Hematopoietic multipotent progenitor cell treated with erythropoietin and hydrocortisone succinate and interleukin-3 and kit ligand, for 4 days (in vitro differentiated cells): ENCODE data around the gene RAP1GAP2.
"Not testable (repeated sequence)": the region's sequence is repeated elsewhere in the genome, so short reads cannot be mapped to it uniquely, and the experiment has no call there.

ENCODE experiments used
- DNase-seq: peaks from one replicate; pipeline ENCODE4 v3.0.0-alpha.2; 2015

RAP1GAP2 gene

GRCh38 chr17:2890778-2891177, 94.5 kb downstream of the RAP1GAP2 start:
- DNase-seq, result not testable (repeated sequence)

DNA sequence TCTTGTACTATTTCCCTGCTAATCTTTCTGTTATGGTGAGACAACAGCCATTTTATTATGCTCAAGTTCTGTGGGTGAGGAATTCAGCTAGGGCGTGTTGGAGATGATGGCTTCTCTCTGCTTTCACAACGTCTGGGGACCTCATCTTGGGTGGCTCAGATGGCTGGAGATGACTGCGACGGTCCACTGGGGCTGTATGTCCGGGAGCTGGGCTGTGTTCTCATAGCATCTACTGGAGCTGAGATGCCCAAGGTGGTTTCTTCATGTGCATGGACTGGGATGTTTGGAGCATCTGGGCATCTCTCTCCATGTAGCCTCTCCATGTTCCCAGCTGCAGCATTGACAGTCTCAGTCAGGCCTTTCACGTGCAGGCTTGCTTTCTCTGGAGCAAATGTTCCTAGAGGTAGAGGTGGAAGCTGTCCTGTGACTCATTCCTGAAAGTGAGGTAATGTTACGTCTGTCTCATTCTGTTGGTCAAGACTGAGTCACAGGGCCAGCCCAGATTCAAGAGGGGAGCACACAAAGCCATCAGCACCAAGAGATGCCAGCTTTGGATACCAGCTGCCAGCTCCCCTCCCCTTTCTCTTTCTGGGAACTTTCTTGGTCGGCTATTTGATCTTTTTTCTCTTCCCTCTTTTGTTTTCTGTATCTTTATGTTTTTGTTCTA, 96.2 kb downstream of the RAP1GAP2 start:
- no peak for DNase-seq

- DNase-seq, result no peak
These were observed 97.2 kb downstream of the RAP1GAP2 start for GRCh38 chr17:2893422-2893914.

- DNase-seq, result no peak
These were observed 98.5 kb downstream of the RAP1GAP2 start for GRCh38 chr17:2894782-2895181.

GRCh38 chr17:2897605-2898004, 101.4 kb downstream of the RAP1GAP2 start:
- DNase-seq, result no peak

DNA sequence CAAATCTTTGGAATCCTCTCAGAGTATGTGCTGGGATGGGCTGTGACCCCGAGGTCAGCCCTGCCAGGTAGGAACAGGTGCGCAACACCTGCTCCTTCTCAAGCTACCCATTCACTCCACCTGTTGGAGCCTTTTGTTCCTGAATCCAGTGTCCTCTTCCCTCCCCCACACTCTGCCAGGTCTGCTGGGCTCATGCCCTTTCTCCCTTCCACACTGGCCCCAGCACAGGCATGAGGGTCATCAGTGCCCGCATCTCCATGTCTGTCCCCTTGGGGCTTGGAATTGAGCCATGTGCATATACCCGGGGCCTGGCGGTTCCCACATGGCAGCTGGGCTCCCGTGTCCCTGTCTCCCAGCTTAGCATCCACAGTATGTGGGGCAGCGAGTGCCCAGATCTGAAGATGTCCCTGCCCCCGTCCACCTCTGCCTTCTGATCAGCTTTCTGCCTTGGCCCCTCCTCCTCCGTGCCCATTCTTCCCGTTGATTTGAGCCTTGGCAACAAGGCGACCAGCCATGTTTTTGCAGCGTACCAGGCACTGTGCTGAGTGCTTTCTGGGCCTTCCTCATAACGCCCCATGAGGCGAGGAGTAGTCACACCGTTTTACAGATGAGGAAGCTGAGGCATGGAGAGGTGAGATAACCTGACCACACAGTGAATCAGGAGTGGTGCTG, 102.2 kb downstream of the RAP1GAP2 start:
- no peak for DNase-seq

DNA sequence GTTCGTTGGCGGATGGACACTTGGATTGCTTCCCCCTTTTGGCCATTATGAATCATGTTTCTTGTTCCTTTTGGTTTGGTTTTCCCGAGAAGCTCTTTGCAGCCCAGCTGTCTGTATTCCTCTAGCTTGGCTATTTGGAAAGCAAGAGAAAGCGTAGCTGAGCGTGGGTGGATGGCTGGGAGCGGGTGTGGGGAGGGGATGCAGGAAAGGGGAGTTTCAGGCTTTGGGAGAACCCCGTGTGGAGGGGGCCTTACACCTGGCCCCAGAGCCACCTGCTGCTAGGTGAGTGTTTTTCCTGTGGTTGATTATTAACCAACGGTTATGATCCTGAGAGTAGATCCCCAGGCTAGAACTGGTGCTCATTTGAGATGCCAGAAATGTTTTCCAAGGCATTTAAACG, 103.7 kb downstream of the RAP1GAP2 start:
- no peak for DNase-seq

- DNase-seq, result no peak
These were observed 104.6 kb downstream of the RAP1GAP2 start for GRCh38 chr17:2900842-2901241.

DNA sequence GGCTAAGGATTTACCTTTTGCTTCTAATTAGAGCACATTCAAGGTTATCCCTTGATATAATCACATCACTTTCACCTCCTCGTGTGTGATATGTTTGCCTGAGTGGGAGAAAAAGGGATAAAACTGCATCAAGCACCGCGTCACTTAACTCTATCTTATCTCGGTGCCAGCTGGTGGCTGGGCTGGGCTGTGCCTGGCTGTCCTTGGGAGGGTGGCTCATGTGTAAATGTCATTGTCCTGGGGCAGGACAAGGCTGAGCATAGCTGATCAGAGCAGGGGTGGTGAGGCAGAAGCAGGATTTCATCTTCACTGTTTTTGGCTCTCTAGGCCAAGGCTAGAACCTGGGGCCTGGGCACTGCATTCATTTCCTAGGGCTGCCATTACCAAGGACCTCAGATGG, 105.3 kb downstream of the RAP1GAP2 start:
- peak; percentile 40 for DNase-seq

DNA sequence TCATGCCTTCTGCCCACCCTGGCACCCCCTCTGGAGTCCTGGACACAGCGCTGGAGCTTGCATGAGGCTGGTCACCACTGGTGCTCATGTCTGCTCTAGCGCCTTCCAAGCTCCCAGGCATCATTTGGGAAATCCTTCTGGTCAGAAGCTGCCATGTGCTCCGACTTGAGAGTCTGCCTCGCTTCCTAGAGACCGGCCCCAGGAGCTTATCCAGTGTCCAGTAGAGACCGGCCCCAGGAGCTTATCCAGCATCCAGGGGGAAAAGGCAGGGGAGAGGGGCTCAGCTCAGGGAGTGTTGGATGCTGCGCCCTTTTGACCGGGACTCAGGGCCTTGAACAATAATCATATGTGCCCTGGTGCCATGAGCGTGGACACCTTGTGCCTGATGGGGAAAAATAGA, 106.3 kb downstream of the RAP1GAP2 start:
- DNase-seq, result no peak

DNA sequence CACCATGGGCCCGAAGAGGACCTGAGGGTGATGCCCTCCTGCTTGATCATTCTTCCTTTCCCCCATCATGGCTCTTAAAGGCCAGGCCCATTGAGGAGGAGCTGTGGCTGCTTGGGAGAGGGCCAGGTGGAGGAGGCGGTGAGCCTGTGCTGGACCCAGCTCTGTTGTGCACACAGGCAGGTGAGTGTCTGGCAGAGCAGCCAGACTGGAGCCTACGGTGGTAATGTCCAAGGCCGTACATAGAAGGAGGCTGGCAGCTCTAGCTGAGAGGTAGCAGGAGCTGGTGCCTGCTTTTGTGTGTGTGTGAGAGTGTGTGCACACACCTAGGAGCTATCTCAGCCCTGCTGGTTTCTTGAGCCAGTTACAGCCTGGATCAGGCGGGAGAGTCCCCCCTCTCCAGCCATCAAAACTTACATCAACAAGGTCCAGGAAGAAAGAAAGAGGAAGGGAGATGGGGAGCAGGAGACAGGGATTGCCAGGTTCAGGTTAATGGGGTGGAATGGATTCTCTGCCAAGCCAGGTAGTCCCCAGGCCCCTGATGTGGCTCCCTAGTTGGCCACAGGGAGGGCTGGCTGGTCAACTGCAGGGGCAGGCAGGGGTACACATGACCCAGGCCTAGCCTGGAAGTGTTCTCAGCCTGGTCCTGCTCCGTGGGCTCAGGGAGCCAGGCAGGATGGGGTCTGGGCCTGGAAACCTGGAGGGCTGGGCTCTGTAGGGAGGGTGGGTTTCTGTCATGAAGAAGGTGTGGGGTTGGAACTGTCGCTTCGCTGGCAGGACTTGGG, 107.1 kb downstream of the RAP1GAP2 start:
- DNase-seq, result no peak

DNA sequence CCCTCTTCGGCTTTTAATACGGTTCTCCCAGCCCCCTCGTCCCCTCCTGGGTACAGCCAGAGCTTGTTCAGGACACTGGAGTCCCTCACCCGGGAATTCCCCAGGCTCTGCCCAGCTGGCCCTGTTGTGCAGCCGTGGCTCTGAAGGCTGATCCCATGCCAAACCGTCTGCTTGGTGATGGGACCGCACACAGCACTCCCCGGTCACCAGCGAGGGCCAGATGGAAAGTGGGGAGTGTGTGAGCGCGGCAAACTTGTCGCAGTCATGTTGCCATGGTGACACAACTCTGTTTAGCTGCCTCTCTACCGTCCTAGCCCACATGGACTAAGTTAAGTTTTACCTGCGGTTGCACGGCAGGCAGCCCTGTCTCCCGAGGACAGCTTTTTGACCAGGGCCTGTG, 107.9 kb downstream of the RAP1GAP2 start:
- DNase-seq, result peak; percentile 35

DNA sequence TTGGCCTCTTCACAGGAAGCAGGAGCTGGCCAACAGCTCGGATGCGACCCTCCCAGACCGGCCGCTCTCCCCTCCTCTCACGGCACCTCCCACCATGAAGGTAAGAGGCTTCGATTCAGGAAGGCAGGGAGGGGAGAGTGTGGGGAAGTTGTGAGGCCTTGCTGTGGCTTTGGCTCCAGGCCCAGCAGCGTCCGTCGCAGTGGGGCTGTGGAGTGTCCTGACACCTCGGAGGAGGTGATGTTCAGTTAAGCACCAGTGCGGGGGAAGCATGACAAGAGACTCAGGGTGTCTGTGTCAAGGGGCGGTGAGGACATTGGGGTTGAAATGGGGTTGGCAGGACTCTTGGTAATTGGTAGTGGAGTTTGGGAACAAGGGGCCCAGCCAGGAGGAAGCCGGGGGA, 109.0 kb downstream of the RAP1GAP2 start:
- DNase-seq, result peak; percentile 81

DNA sequence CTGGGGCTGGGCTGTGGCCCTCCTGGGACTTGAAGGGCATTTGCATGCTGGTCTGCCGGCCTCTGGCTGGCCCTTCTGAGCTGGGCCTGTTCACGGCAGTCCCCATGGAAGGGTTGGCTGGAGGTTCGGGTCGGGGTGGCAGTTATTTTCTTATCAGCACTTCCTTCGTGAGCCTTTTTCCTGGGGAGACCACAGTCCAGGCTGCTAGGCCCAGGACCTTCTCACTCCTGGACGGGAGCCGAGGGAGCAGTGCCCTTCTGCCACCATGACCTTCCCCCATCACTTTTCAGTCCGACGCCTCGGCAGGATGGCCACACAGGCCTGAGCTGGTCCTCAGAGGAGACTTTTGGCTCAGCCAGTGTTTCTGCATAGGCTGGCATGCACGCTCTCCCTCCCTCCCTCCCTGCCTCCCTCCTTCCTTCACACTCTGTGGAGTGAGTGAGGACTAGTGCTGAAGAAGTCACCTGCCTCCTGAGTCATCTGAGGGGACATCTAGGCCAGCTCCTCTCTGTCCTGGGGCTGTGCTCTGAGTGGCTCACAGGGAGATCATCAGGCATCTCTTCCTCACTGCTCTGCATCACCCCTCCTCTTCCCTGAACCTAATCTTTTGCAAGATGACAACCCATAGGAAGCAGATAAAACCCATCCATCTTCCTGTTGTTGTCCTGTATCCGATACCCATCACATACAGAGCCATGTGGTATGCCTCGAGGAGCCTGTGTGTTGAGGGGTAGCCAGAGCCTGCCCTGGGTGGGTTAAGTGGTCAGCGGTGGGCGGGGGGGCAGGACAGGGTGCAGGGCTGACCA, 109.7 kb downstream of the RAP1GAP2 start:
- peak; percentile 68 for DNase-seq

GRCh38 chr17:2906901-2907300, 110.7 kb downstream of the RAP1GAP2 start:
- DNase-seq, result no peak

DNA sequence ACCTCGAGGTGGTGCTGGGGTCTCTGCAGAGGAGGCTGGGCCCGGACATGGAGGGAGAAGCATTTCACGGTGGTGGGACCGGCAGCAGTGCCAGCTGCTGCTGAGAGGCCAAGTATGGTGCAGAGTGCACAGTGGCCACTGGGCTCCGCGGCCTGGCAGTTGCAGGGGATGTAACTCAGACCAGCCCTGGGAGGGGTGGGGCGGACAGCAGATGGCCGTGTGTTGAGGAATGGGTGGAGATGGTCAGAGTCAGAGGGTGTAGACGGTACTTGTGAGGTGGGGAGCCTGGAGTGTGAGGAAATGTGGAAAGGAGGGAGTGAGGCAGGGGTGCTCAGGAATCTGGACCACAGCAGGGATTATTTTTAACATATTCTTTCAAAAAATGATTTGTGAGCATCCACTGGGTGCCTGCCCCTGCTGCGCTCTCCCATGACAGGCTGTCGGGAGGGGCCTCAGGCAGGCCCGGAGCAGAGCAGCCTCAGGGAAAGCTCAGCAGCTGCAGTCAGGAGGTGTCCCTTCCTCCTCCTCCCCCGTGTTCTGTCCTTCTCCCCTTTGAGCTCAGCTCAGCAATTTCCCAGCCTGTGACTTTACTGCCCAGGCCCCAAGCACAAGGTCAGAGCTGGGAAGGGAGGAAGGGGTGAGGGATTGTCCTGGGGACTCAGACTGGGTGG, 113.1 kb downstream of the RAP1GAP2 start:
- DNase-seq, result no peak

- DNase-seq, result no peak
These were observed 113.6 kb downstream of the RAP1GAP2 start for GRCh38 chr17:2909846-2910234.

- no peak for DNase-seq
These were observed 115.0 kb downstream of the RAP1GAP2 start for GRCh38 chr17:2911035-2911754.

DNA sequence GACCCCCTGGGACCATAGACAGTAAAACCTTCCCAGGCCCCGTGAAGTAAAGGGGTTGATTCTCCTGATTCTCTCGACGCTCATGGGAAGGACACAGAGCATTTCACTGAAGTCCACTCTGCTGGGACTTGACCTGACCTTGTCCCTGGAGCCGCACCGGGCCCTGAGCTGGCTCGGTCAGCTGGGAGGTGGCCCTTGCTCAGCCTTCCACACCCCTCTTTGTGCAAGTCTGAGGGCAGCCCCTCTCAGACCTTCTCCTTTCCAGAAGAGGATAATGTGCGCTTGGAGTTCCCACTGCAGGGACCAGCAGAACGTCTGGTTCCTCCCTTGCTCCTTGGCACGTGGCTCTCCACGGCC, 115.5 kb downstream of the RAP1GAP2 start:
- no peak for DNase-seq

- no peak for DNase-seq
These were observed 116.5 kb downstream of the RAP1GAP2 start for GRCh38 chr17:2912754-2913153.

- no peak for DNase-seq
These were observed 120.2 kb downstream of the RAP1GAP2 start for GRCh38 chr17:2916461-2916860.

DNA sequence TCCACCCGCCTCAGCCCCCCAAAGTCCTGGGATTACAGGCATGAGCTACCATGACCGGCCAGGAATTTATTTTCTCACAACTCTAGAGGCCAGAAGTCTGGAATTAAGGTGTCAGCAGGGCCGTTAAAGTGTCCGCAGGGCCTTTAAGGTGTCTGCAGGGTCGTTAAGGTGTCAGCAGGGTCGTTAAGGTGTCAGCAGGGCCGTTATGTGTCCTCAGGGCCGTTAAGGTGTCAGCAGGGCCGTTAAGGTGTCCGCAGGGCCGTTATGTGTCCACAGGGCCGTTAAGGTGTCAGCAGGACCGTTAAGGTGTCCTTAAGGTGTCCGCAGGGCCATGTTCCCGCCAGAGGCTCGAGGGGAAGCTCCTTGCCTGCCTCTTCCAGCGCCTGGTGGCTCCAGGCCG, 125.2 kb downstream of the RAP1GAP2 start:
- DNase-seq, result no peak
